Type B pancreatic cell (in vitro differentiated cells): ENCODE data around the gene STUM. TPM values are rescaled to one million over a fixed set of nuclear protein-coding genes. Genes with fewer than 3 reads are reported as not detected.

Experiments
- DNase-seq: peaks from one replicate; pipeline ENCODE4 v3.0.0; 2021; ENCODE audit warnings: mixed read lengths; ENCODE audit not compliant: unreplicated experiment; ENCODE audit errors: extremely low spot score
- H3K27ac Mint-ChIP-seq: 2 replicates; pipeline ENCODE4 v1.8.0; 2021; ENCODE audit warnings: mild to moderate bottlenecking, mixed read lengths
- H3K27me3 Mint-ChIP-seq: 2 replicates; pipeline ENCODE4 v1.8.0; 2021; ENCODE audit warnings: mixed read lengths
- H3K36me3 Mint-ChIP-seq: 2 replicates; pipeline ENCODE4 v1.8.0; 2021; ENCODE audit warnings: mixed read lengths
- H3K4me1 Mint-ChIP-seq: one replicate; pipeline ENCODE4 v1.8.0; 2021; ENCODE audit warnings: mixed read lengths; ENCODE audit not compliant: unreplicated experiment
- H3K4me3 Mint-ChIP-seq: 2 replicates; pipeline ENCODE4 v1.8.0; 2021; ENCODE audit warnings: mild to moderate bottlenecking, mixed read lengths
- H3K9me3 Mint-ChIP-seq: 2 replicates; pipeline ENCODE4 v1.8.0; 2021; ENCODE audit warnings: mixed read lengths
- total RNA-seq: library from RNA; stranded (reverse); gene quantifications from 2 replicates; pipeline ENCODE4 v1.2.1, GENCODE V29; 2021; ENCODE audit warnings: low replicate concordance
- TF ChIP-seq, protein P1 (sequence below): fragments of 200-600 bp; sonication (generic); conservative IDR thresholded peaks from 2 replicates; pipeline ENCODE4 v1.5.0; 2021; ENCODE audit warnings: antibody characterized with exemption, mild to moderate bottlenecking

Gene STUM
- total RNA-seq, 1 donor from 2014 or later = 2.8 TPM

DNA sequence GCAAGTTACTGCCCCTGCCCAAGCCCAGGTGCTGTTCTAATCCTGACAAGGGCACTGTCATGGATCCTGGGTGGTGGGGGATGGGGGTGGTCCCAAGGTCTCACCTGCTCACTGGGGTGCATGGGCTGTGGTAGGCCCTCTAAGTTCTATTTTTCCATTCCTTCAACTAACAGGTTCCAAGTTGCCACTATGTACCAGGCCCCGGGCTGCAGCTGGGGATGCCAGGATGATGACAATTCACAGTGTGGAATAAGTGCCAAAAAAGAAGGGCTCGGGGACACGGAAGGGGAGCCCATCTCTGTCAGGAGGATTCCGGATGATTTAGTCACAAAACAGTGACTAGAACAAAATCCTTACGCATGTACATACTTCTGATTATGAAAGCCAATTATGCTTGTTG, 76.0 kb downstream of the STUM start:
- DNase-seq = no peak
- Mint-ChIP-seq H3K4me1 (peaks cover 17% of the 10 kb centered on the region), H3K36me3 (no peaks in the 10 kb centered on the region), H3K4me3 (no peak overlapping the region), H3K9me3 (no peaks in the 10 kb centered on the region), H3K27me3 (peaks cover 3% of the 10 kb centered on the region), H3K27ac (no peak overlapping the region)
- TF ChIP-seq, protein P1, sequence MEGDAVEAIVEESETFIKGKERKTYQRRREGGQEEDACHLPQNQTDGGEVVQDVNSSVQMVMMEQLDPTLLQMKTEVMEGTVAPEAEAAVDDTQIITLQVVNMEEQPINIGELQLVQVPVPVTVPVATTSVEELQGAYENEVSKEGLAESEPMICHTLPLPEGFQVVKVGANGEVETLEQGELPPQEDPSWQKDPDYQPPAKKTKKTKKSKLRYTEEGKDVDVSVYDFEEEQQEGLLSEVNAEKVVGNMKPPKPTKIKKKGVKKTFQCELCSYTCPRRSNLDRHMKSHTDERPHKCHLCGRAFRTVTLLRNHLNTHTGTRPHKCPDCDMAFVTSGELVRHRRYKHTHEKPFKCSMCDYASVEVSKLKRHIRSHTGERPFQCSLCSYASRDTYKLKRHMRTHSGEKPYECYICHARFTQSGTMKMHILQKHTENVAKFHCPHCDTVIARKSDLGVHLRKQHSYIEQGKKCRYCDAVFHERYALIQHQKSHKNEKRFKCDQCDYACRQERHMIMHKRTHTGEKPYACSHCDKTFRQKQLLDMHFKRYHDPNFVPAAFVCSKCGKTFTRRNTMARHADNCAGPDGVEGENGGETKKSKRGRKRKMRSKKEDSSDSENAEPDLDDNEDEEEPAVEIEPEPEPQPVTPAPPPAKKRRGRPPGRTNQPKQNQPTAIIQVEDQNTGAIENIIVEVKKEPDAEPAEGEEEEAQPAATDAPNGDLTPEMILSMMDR = no peak

GRCh38 chr1:226625326-226625725, 76.8 kb downstream of the STUM start:
- Mint-ChIP-seq H3K36me3 (no peaks in the 10 kb centered on the region), H3K4me1 (peaks cover 17% of the 10 kb centered on the region), H3K4me3 (no peak overlapping the region), H3K27ac (no peak overlapping the region), H3K9me3 (no peaks in the 10 kb centered on the region), H3K27me3 (peaks cover 3% of the 10 kb centered on the region)
- TF ChIP-seq, protein P1 = no peak
- DNase-seq = no peak

DNA sequence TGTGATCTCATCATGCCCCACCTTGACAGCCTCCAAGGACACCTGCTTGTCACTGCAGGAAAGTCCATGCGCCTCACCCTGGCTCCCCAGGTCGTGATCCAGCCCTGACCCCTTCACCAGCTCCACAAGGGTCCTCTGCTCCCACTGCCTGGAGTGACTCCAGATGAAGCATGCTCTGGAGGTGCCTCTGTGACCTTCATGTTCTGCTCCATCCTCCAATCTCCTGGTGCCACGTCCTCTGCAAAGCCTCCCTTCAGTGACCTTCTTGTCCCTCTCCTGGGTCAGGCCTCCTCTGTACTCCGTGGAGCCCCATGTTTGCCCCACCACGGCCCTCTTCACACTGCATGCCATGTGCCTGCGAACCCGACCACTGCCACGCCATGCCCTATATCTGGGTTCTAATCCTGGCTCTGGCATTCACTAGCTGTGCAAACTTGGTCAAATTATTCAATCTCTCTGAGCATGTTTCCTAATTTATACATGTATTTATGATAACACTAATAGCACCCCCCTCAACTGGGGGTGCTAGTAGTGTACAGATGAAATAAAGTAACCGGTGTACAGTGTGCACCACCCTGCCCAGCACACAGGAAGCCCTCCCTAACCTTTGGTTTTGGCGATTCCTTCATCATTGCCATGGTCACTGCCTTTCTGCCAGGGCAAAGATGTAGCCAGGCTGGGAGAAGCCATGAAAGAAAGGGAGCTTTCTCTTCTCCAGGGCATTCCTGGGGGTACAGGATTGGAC, 77.4 kb downstream of the STUM start:
- peaks cover 17% of the 10 kb centered on the region for H3K4me1 Mint-ChIP-seq
- no peak for DNase-seq
- TF ChIP-seq, protein P1 = no peak
- H3K27ac Mint-ChIP-seq = no peak overlapping the region
- peaks cover 3% of the 10 kb centered on the region for H3K27me3 Mint-ChIP-seq
- H3K36me3 Mint-ChIP-seq = no peaks in the 10 kb centered on the region
- H3K4me3 Mint-ChIP-seq = no peak overlapping the region
- no peaks in the 10 kb centered on the region for H3K9me3 Mint-ChIP-seq

- TF ChIP-seq, protein P1 = peak; percentile 99
- Mint-ChIP-seq H3K4me1 (peaks cover 18% of the 10 kb centered on the region), H3K4me3 (no peak overlapping the region), H3K9me3 (no peaks in the 10 kb centered on the region), H3K36me3 (no peaks in the 10 kb centered on the region), H3K27me3 (peaks cover 3% of the 10 kb centered on the region), H3K27ac (no peak overlapping the region)
- peak; percentile 83 for DNase-seq
These were observed 78.0 kb downstream of the STUM start for GRCh38 chr1:226626577-226626956.

DNA sequence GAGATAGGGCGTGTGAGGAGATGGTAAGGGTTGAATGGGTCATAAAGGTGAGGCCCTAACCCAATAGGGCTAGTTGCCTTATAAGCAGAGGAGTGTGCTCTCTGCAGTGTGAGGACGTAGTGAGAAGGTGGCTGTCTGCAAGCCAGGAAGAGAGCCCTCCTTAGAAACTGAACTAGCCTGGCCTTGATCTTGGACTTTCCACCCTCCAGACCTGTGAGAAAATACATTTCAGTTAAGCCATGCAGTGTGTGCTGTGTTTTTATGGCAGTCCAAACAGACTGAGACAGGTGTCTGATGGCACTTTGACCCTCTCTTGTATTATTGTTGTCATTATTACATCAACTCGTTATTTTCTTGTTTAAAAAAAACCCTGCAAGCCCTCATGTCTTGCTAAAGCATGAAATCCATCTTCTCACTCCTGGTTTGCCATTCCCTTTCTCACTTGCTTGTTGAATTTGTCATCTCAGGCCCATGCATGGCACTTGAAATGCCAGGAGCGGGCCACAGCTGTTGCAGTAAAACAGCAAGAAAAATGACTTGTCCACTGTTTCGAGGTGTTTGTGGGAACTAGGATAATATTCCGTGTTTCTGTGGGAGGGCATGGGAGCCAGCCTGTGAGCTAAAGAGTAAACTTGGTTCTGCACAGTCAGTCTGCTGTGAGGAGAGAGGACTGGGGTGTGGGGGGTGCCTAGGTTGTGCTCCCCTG, 78.6 kb downstream of the STUM start:
- Mint-ChIP-seq H3K27me3 (peaks cover 3% of the 10 kb centered on the region), H3K4me1 (peaks cover 20% of the 10 kb centered on the region), H3K4me3 (no peak overlapping the region), H3K27ac (no peak overlapping the region), H3K36me3 (no peaks in the 10 kb centered on the region), H3K9me3 (no peaks in the 10 kb centered on the region)
- TF ChIP-seq, protein P1 = no peak
- no peak for DNase-seq
